Prostate gland (tissue), 2 donors: ENCODE data around the gene TNP2. TPM values are rescaled to one million over a fixed set of nuclear protein-coding genes. Genes with fewer than 3 reads are reported as not detected.

Source experiments
- DNase-seq: peaks from one replicate; pipeline ENCODE4 v3.0.0-alpha.2; 2019; ENCODE audit warnings: low spot score
- H3K27ac ChIP-seq, 2 donors: fragments of 200-600 bp; sonication (generic); 2 replicates each; pipeline ENCODE4 v1.5.1; 2017 to 2019
- H3K27me3 ChIP-seq: fragments of 200-600 bp; sonication (generic); replicated peaks from 2 replicates; pipeline ENCODE4 v1.5.1; 2019; ENCODE audit not compliant: insufficient read depth
- H3K36me3 ChIP-seq, 2 donors: fragments of 200-600 bp; sonication (generic); 1 replicate in 1 of 2; 2 replicates in 1 of 2; pipeline versions ENCODE4 v1.5.1 to v1.8.1; 2017 to 2019
- H3K4me1 ChIP-seq: fragments of 200-600 bp; sonication (generic); replicated peaks from 2 replicates; pipeline ENCODE4 v1.5.1; 2019
- H3K4me3 ChIP-seq, 2 donors: fragments of 200-600 bp; sonication (generic); 2 replicates each; pipeline ENCODE4 v1.5.1; 2017 to 2019
- H3K9me3 ChIP-seq: fragments of 200-600 bp; sonication (generic); 2 replicates; pipeline ENCODE4 v1.5.1; 2017
- POLR2A ChIP-seq: fragments of 450-650 bp; IDR thresholded peaks from one replicate; pipeline ENCODE4 v1.6.1; 2016; ENCODE audit warnings: antibody characterized with exemption, mild to moderate bottlenecking
- POLR2AphosphoS5 ChIP-seq: sonication (generic); formaldehyde crosslinking; IDR thresholded peaks from one replicate; pipeline ENCODE4 v1.6.1; 2017; ENCODE audit warnings: antibody characterized with exemption
- WGBS: methylation state at CpG from one replicate; pipeline ENCODE4 v1.1.5; 2018; 5-methylcytosine and 5-hydroxymethylcytosine counted together
- intact Hi-C: fragments of 100-400 bp; cut with DNase I; formaldehyde crosslinking; loops from one replicate; pipeline ENCODE4 v1.14.2; 2022
- total RNA-seq, 2 donors: library from RNA; depleted of rRNA; stranded (reverse); fragments of >200 nt; gene quantifications; one replicate each; pipeline ENCODE4 v1.1.0, GENCODE V29; 2016
- TF ChIP-seq, protein P1 (sequence below), 4 experiments: fragments of 200-600 bp in 2 of 4; fragments of 450-650 bp in 2 of 4; sonication (generic) in 2 of 4; IDR thresholded peaks; 1 replicate in 3 of 4; 2 replicates in 1 of 4; pipeline ENCODE4 v1.5.1; 2016 to 2019; ENCODE audit warnings: antibody characterized with exemption in 4 of 4, mild to moderate bottlenecking in 2 of 4, moderate library complexity in 2 of 4

The TNP2 gene
- total RNA-seq, 2 donors from 2014 or later: not detected

DNA sequence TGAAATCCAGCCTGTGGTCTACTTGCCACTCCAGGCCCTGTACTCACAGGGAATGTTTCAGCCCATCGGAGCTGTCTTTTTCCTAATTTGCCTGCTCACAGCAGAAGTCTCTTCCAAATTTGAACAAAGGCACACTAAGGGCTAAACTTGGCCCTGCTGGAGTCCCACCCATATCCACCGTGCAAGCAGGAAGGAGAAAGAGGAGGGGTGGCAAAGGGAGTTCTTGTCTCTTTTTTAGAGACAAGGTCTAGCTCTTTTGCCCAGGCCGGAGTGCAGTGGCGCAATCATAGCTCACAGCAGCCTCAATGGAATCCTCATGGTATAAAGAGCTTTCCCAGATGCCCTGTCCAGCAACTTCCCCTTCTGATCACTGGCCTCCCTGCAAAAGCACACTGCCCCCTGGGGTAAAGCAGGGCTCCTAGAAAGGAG lies 14.7 kb upstream of the TNP2 start:
- Histone ChIP-seq H3K4me3 (no peak overlapping the region), H3K9me3 (no peaks in the 10 kb centered on the region), H3K4me1 (no peaks in the 10 kb centered on the region), H3K27me3 (no peaks in the 10 kb centered on the region), H3K36me3 (no peaks in the 10 kb centered on the region), H3K27ac (no peak overlapping the region)
- WGBS: 48% methylated on average over 4 of the region's 4 CpGs
- TF ChIP-seq POLR2AphosphoS5 (no peak), POLR2A (no peak)
- TF ChIP-seq, protein P1, sequence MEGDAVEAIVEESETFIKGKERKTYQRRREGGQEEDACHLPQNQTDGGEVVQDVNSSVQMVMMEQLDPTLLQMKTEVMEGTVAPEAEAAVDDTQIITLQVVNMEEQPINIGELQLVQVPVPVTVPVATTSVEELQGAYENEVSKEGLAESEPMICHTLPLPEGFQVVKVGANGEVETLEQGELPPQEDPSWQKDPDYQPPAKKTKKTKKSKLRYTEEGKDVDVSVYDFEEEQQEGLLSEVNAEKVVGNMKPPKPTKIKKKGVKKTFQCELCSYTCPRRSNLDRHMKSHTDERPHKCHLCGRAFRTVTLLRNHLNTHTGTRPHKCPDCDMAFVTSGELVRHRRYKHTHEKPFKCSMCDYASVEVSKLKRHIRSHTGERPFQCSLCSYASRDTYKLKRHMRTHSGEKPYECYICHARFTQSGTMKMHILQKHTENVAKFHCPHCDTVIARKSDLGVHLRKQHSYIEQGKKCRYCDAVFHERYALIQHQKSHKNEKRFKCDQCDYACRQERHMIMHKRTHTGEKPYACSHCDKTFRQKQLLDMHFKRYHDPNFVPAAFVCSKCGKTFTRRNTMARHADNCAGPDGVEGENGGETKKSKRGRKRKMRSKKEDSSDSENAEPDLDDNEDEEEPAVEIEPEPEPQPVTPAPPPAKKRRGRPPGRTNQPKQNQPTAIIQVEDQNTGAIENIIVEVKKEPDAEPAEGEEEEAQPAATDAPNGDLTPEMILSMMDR (IDR thresholded peaks at IDR 0.05): no peak
- no peak for DNase-seq
- intact Hi-C loops: no loop called here

DNA sequence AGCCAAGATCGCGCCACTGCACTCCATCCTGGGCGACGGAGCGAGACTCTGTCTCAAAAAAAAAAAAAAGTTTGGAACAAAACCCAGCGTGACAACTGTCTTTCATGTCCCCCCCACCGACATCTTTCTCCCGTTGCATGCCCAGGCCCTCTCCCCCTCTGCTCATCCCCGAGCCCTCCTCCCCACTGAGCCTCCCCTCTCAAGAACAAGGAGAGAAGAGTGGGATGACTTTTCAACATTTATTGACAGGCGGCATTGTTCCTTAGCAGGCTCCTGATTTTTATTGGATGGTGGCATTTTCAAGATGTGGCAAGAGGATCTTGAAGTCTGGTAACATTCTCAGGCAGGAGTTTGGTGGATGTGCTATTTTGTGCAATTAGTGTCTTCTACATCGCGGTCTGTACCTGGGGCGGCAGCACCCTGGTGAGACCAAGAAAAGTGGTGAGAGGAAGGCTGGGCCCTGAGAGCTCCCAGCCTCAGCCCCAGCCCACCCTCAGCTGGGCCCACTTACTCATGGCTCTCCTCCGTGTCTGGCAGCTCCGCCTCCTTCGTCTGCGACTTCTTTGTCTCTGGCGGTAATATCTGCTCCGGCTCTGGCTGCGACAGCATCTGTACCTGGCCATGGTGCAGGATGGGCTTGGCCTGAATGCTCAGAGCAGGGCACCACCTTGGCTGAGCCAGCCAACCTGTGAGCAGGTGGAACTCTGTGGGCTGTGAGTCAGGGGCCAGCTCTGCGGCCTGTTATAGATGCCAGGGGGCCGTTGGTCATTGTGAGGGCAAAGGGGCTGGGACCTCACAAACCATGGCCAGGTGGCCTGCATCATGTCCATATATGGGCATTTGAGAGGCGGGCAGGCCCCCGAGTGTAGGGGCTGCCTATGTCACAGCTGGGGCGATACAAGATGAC lies 11.7 kb upstream of the TNP2 start, which contains the start of gene PRM1:
PRM1 (minus strand) TSS at position 715 of the 907 bp plus-strand sequence; CDS start at position 623, 92 bp downstream.
- TF ChIP-seq POLR2AphosphoS5 (no peak), POLR2A (no peak)
- TF ChIP-seq, protein P1 (IDR thresholded peaks at IDR 0.05): no peak
- H3K27me3 ChIP-seq: no peaks in the 10 kb centered on the region
- H3K9me3 ChIP-seq: no peaks in the 10 kb centered on the region
- H3K4me3 ChIP-seq: no peak within 1 kb of the TSS
- no peak within 1 kb of the TSS for H3K27ac ChIP-seq
- WGBS: 86% methylated on average over 25 of the region's 25 CpGs
- no peaks in the 10 kb centered on the region for H3K36me3 ChIP-seq
- intact Hi-C loops: no loop called here
- no peaks in the 10 kb centered on the region for H3K4me1 ChIP-seq
- DNase-seq: no peak

DNA sequence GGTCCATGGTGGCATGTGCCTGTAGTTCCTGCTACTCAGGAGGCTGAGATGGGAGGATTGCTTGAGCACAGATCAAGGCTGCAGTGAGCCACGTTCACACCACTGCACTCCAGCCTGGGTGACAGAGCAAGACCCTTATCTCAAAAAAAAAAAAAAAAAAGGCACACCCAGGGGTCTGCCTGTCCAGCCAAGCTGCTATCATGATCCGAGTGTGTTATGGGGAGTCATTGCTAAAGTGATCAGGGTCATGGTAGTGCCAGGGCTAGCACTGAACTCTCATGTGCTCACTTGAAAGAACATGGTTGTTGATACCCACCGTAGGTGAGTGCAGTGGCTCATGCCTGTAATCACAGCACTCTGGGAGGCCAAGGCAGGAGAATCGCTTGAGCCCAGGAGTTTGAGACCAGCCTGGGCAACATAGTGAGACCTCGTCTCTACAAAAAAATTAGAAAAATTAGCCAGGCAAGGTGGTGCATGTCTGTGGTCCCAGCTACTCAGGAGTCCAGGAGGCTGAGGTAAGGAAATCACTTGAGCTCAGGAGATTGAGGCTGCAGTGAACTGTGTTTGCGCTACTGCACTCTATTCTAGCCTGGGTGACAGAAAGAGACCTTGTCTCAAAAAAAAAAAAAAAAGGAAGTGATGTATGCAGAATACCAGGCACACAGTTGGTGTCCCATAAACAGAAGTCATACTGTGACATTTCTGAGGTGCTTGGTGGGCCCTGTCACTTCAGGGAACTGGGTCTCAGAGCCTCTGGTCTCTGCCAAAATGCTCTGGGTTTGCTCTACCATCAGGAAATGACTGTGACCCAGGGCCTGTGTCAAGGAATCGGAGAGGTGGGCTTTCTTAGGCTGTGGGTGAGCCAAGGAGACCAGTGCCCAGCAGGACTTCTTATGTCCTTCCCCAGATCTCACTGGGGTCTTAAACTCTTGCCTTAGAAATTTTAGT lies 9.8 kb upstream of the TNP2 start:
- Histone ChIP-seq H3K9me3 (no peaks in the 10 kb centered on the region), H3K4me3 (no peak overlapping the region), H3K4me1 (no peaks in the 10 kb centered on the region), H3K36me3 (no peaks in the 10 kb centered on the region), H3K27me3 (no peaks in the 10 kb centered on the region), H3K27ac (no peak overlapping the region)
- 87% methylated on average over 7 of the region's 7 CpGs for WGBS
- intact Hi-C loops: no loop called here
- DNase-seq: no peak
- TF ChIP-seq, protein P1 (IDR thresholded peaks at IDR 0.05): no peak
- no peak for TF ChIP-seq POLR2A
- no peak for TF ChIP-seq POLR2AphosphoS5

DNA sequence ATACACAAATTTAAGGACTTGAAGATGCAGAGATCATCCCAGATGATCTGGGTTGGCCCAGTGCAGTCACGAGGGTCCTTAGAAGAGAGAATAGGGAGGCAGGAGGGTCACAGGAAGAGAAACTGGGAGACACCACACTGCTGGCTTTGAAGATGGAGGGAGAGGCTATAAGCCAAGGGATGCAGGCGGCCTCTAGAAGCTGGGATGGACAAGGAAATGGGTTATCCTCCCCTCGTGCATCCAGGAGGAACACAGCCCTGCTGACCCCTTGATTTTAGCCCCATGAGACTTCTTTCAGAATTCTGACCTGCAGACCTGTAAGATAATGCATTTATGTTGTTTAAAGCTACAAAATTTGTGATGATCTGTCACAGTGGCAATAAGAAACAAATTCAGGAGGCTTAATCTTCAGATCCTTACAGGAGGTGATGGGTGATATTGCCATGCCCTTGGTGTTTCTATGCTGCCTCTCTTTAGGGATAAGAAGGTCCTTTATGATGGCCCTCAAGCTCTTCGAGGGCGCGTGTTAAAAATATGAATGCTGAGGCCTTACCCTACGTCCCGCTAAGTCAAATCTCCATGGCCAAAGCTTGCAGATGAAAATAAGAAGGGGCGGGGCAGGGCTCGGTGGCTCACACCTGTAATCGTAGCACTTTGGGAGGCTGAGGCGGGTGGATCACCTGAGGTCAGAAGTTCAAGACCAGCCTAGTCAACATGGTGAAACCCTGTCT lies 8.6 kb upstream of the TNP2 start:
- intact Hi-C loops: no loop called here
- no peak for DNase-seq
- no peak for TF ChIP-seq POLR2AphosphoS5
- TF ChIP-seq, protein P1 (IDR thresholded peaks at IDR 0.05): no peak
- no peak for TF ChIP-seq POLR2A

More for the DNA sequence above, 8.6 kb upstream of the TNP2 start:
- Histone ChIP-seq H3K4me1 (no peaks in the 10 kb centered on the region), H3K9me3 (no peaks in the 10 kb centered on the region), H3K27ac (no peak overlapping the region), H3K4me3 (no peak overlapping the region), H3K36me3 (no peaks in the 10 kb centered on the region), H3K27me3 (no peaks in the 10 kb centered on the region)
- 90% methylated on average over 12 of the region's 12 CpGs for WGBS
